GM12801 (cell line): ENCODE results near the gene TOPBP1.

Experiments used
- CTCF ChIP-seq: IDR thresholded peaks from one replicate; pipeline ENCODE4 v1.5.1; 2011; ENCODE audit warnings: control low read depth; ENCODE audit not compliant: insufficient read length; ENCODE audit errors: extremely low read depth

TOPBP1 gene

GRCh38 chr3:133661454-133662277 is at the start of gene TOPBP1:
Gene TOPBP1 (minus strand): TSS chr3:133661941. CDS start chr3:133661127, 814 bp downstream.
- no peak for TF ChIP-seq CTCF

DNA sequence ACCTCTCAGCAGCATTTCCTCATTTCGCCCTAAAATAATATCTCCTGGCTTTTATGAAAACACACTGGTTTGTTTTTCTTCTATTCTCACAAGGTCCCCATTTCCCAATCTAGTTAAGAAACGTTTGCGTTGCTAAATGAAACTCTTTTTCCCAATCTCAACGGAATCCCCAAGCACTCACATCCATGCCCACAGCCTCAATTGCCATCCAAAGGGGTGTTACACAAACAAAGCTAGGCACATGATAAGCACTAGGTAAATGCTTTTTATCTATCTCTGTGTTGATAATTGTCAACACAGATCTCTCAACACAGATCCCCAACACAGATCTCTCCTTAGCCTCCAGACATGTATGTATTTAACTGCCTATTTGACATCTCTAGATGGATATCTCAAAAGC is 49.3 kb upstream of the TOPBP1 start:
- no peak for TF ChIP-seq CTCF

DNA sequence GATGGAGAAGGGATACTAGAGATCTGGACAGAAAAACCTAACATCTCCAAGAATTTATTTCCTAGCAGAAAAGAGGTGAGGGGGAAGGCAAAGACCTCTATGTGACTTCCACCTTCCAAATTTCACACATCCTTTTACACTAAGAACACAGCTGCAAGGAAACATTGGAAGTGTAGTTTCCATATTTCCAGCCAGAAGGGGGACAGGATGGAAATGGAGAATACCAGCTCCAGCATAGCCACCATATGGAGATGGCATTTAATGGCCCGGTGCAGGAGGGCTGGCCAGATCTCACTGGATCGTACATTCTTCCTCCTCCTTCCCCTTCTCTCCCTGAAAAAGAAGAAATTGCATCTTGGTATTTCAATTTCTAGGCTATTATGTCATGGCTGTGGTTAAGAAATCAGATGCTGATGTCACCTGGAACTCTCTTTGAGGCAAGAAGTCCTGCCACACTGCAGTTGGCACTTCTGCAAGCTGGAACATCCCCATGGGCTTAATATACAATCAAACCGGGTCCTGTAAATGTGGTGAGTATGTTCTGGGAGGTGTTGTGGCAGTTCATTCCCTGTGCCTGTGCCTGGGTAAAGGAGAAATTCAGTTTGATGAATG is 47.5 kb upstream of the TOPBP1 start:
- no peak for TF ChIP-seq CTCF

GRCh38 chr3:133706033-133706432 is 44.3 kb upstream of the TOPBP1 start:
- no peak for TF ChIP-seq CTCF

DNA sequence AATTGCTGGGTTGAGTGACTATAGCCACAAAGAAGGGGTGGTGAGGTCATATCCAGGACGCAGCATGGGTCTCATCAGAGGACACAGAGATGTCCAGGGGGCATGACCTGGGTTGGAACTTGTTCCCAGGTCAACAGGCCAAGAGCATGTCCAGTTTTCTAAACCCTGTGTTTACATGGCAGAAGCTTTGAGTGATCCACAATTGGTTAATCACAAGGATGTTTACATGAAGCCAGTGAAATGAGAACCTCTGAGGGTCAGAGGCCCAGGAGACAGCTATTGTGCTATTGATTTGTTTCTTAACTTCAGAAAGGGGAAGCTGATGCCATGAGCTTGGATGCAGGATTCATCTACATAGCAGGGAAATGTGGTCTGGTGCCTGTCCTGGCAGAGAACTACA is 42.2 kb upstream of the TOPBP1 start:
- TF ChIP-seq CTCF = no peak

GRCh38 chr3:133701435-133702358 is 40.0 kb upstream of the TOPBP1 start:
- no peak for TF ChIP-seq CTCF

- TF ChIP-seq CTCF = no peak
These were observed 38.6 kb upstream of the TOPBP1 start for GRCh38 chr3:133700351-133700750.
